ENCODE results near the gene SLC16A2. TPM values are rescaled to one million over a fixed set of nuclear protein-coding genes. Genes with fewer than 3 reads are reported as not detected.

SLC16A2 gene
- total and polyA plus RNA-seq, 2 donors from 2014 or later = 13.8 to 17.2 TPM

DNA sequence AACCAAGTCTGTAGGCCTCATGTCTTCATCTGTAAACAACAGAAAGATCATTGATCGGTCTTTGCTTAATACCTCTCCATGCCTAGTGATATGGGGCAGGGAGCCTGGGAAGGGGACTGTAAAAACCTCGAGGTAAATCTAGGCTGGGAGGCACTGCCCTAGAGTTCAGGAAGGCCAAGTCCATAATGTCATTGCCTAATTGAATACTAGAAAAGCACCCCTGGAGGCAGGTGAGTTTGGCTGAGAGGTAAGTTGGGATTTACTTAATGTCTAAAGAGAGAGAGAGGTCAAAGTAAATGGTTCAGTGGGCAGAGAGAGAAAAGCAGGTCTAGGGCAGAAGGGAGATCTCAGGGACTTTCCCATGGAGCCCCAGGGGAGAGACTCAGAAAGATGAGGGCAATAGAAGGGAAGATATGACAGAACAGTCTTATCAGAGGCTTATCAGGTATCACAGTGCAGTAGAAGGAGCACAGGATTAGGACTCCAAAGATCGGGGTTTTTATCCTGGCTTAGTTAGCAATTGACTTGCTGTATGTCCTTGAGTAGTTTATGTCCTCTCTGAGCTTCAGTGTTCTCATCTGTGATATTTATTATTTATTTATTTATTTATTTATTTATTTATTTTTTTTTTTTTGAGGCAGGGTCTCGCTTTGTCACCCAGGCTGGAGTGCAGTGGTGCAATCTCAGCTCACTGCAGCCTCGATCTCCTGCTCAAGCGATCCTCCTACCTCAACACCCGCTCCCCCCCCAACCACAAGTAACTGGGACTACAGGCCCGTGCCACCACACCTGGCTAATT lies 85.2 kb downstream of the SLC16A2 start:
- no peak overlapping the region for H3K4me3 ChIP-seq (ENCODE audit: low read length in 3 of 3)
- no peaks in the 10 kb centered on the region for H3K4me1 ChIP-seq (ENCODE audit: control insufficient read depth in 2 of 3, insufficient read depth in 2 of 3, low read depth in 1 of 3, low read length in 3 of 3)
- H3K9me3 ChIP-seq (ENCODE audit: control insufficient read depth in 2 of 3, insufficient read depth in 1 of 3, low read length in 3 of 3) = no peaks in the 10 kb centered on the region
- no peaks in the 10 kb centered on the region for H3K36me3 ChIP-seq (ENCODE audit: control insufficient read depth in 2 of 3, insufficient read depth in 3 of 3, low read length in 3 of 3)
- FAIRE-seq = no peak
- H3K27me3 ChIP-seq (ENCODE audit: control insufficient read depth, insufficient read depth, low read length) = no peaks in the 10 kb centered on the region
- intact Hi-C loops (cut with DNase I) = no loop called here
- no peak for DNase-seq
- no peak overlapping the region for H3K27ac ChIP-seq (ENCODE audit: low read depth in 2 of 2, low read length in 2 of 2)
- no peak overlapping the region for H3K9ac ChIP-seq (ENCODE audit: low read length in 3 of 3)
- TF ChIP-seq, protein P1, sequence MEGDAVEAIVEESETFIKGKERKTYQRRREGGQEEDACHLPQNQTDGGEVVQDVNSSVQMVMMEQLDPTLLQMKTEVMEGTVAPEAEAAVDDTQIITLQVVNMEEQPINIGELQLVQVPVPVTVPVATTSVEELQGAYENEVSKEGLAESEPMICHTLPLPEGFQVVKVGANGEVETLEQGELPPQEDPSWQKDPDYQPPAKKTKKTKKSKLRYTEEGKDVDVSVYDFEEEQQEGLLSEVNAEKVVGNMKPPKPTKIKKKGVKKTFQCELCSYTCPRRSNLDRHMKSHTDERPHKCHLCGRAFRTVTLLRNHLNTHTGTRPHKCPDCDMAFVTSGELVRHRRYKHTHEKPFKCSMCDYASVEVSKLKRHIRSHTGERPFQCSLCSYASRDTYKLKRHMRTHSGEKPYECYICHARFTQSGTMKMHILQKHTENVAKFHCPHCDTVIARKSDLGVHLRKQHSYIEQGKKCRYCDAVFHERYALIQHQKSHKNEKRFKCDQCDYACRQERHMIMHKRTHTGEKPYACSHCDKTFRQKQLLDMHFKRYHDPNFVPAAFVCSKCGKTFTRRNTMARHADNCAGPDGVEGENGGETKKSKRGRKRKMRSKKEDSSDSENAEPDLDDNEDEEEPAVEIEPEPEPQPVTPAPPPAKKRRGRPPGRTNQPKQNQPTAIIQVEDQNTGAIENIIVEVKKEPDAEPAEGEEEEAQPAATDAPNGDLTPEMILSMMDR (IDR thresholded peaks at IDR 0.05; ENCODE audit: borderline replicate concordance, extremely low read depth, insufficient read depth) = no peak

DNA sequence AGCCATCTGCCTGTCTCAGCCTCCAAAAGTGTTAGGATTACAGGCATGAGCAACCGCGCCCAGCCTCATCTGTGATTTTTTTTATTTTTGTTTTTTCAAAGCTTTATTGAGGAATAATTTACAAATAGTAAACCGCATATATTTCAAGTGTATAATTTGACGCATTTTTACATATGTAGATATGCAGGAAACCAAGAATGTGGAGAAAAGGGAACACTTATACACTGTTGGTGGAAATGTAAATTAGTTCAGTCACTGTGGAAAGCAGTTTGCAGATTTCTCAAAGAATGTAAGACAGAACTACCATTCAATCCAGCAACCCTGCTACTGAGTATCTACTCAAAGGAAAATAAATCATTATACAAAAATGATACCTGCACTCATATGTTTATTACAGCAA lies 85.9 kb downstream of the SLC16A2 start:
- FAIRE-seq = no peak
- H3K9me3 ChIP-seq (ENCODE audit: control insufficient read depth in 2 of 3, insufficient read depth in 1 of 3, low read length in 3 of 3) = no peaks in the 10 kb centered on the region

DNA sequence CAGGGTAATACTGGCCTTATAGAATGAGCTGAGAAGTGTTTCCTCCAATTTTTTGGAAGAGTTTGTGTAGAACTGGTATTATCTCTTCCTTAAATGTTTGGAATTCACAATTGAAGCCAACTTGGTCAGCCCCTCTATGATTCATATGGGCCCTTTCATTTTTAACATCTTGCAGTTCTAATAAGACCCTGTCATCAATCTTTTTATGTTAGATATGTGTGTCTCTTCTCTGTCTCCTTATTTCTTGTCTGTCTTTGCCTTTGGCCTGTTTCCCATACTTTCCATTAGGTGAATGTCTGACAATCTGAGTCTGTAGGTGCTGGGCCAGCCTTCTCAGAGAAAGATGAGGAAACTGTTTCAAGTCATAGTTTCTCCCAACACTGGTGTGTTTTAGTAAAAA lies 88.7 kb downstream of the SLC16A2 start:
- Histone ChIP-seq H3K36me3 (ENCODE audit: control insufficient read depth in 2 of 3, insufficient read depth in 3 of 3, low read length in 3 of 3) (no peaks in the 10 kb centered on the region), H3K9ac (ENCODE audit: low read length in 3 of 3) (no peak overlapping the region), H3K4me1 (ENCODE audit: control insufficient read depth in 2 of 3, insufficient read depth in 2 of 3, low read depth in 1 of 3, low read length in 3 of 3) (no peaks in the 10 kb centered on the region), H3K27ac (ENCODE audit: low read depth in 2 of 2, low read length in 2 of 2) (no peak overlapping the region), H3K4me3 (ENCODE audit: low read length in 3 of 3) (no peak overlapping the region), H3K9me3 (ENCODE audit: control insufficient read depth in 2 of 3, insufficient read depth in 1 of 3, low read length in 3 of 3) (no peaks in the 10 kb centered on the region), H3K27me3 (ENCODE audit: control insufficient read depth, insufficient read depth, low read length) (no peaks in the 10 kb centered on the region)
- intact Hi-C loops (cut with DNase I) = no loop called here
- no peak for FAIRE-seq
- no peak for DNase-seq
- TF ChIP-seq, protein P1 (IDR thresholded peaks at IDR 0.05; ENCODE audit: borderline replicate concordance, extremely low read depth, insufficient read depth) = no peak

More for the DNA sequence above, 85.9 kb downstream of the SLC16A2 start:
- DNase-seq = no peak
- Histone ChIP-seq H3K27me3 (ENCODE audit: control insufficient read depth, insufficient read depth, low read length) (no peaks in the 10 kb centered on the region), H3K4me1 (ENCODE audit: control insufficient read depth in 2 of 3, insufficient read depth in 2 of 3, low read depth in 1 of 3, low read length in 3 of 3) (no peaks in the 10 kb centered on the region), H3K9ac (ENCODE audit: low read length in 3 of 3) (no peak overlapping the region), H3K27ac (ENCODE audit: low read depth in 2 of 2, low read length in 2 of 2) (no peak overlapping the region), H3K36me3 (ENCODE audit: control insufficient read depth in 2 of 3, insufficient read depth in 3 of 3, low read length in 3 of 3) (no peaks in the 10 kb centered on the region), H3K4me3 (ENCODE audit: low read length in 3 of 3) (no peak overlapping the region)
- intact Hi-C loops (cut with DNase I) = no loop called here
- TF ChIP-seq, protein P1 (IDR thresholded peaks at IDR 0.05; ENCODE audit: borderline replicate concordance, extremely low read depth, insufficient read depth) = no peak
